ENCODE data around the gene ARMC12. TPM values are rescaled to one million over a fixed set of nuclear protein-coding genes. Genes with fewer than 3 reads are reported as not detected.
A peak's percentile ranks its signal among the peaks of the same experiment; 100 is the strongest.
"Not testable (repeated sequence)": the region's sequence is repeated elsewhere in the genome, so short reads cannot be mapped to it uniquely, and the experiment has no call there.

Gene ARMC12, protein sequence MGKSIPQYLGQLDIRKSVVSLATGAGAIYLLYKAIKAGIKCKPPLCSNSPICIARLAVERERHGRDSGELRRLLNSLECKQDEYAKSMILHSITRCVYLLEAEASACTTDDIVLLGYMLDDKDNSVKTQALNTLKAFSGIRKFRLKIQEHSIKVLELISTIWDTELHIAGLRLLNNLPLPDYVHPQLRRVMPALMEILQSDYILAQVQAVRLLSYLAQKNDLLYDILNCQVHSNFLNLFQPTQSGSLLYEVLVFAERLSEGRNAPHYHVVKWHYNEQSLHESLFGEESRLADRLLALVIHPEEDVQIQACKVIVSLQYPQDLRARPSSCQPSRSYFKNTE
- total RNA-seq: not detected
- long read RNA-seq, partial matches to known transcripts: 2 of 3 reads
- long read RNA-seq, other reads (novel, unspliced or antisense): 1 of 3 reads

DNA sequence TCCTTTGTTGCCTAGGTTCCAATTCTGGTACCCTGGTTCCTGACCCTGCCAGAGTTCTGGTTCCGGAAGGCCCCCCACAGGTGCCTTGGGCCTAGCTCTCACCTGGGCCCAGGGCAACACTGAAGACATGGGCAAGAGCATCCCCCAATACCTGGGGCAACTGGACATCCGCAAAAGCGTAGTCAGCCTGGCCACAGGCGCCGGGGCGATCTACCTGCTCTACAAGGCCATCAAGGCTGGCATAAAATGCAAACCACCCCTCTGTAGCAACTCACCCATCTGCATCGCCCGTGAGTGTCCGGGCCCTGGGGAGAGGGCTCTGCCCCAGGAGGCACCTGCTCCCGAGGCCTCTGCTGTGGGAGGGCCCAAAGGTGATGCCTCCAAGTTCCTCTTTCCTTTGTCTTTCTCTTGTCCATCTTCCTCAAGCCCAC, at the start of gene ARMC12:
ARMC12 (plus strand) TSS at position 51 of the 431 bp plus-strand sequence; CDS start at position 128, 77 bp downstream.
- H3K4me1 ChIP-seq: peaks cover 35% of the 10 kb centered on the region
- H3K4me3 ChIP-seq: no peak within 1 kb of the TSS
- no peak for DNase-seq
- no peaks in the 10 kb centered on the region for H3K9me3 ChIP-seq
- ATAC-seq: no peak
- no peaks in the 10 kb centered on the region for H3K27me3 ChIP-seq (ENCODE audit: low read depth)
- H3K36me3 ChIP-seq: no peaks in the 10 kb centered on the region
- intact Hi-C loops (cut with DNase I): loop anchor here (5.0 kb wide), 1 partner anchor 155 kb away; no protein-coding TSS in a partner anchor
- TF ChIP-seq CTCF (IDR thresholded peaks at IDR 0.05): no peak
- H3K27ac ChIP-seq: no peak within 1 kb of the TSS

DNA sequence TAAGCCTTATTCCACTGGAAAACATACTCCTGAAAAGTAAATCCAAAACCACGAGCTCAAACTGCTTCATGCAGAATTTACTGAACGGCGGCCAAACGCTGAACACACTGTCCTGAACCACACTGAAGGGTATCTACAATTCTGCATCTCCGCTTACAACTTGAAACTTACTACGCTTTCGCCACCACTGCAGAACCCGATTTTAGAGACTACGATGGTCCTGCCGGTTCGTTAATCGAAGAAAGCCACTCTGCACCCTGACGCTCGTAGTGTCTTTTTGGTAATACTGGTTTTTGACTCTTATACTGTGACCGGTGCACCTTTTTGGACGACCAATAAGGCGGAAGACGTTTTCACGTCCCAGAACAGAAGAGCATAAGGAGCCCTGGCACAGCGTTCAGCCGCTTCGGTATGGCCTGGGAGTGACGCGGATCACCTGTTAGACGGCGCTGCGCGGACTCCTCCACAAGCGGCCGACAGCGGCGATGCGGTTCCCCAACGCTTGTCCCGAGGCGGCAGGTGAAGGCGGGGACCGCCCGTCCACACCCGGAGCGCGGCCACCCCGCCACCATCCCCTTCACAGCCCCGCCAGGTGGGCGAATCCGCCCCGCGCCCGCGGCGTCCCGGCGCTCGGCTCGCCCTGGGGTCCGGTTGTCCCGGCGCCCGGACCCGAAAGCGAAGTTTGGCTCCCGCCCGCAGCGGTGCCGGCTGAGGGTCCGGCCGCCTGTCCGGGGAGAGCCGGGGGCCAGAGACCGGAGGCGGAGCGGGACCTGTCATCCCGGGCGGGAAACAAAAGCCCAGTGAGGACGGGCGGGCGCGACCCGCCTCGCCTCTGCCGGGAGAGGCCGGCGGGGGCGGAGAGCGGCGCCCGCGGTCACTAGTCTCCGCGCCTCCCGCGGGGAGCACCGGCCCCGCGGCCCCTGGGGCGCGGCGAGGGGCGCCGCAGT, 48.9 kb upstream of the ARMC12 start:
- Histone ChIP-seq H3K27me3 (ENCODE audit: low read depth) (no peaks in the 10 kb centered on the region), H3K4me3 (peak overlapping the region; percentile 79), H3K9me3 (no peaks in the 10 kb centered on the region), H3K27ac (peak overlapping the region; percentile 91), H3K4me1 (peaks cover 32% of the 10 kb centered on the region), H3K36me3 (peaks cover 10% of the 10 kb centered on the region)
- ATAC-seq (peak; percentile 56 to 67), DNase-seq (peak; percentile 83)
- no peak for TF ChIP-seq CTCF (IDR thresholded peaks at IDR 0.05)
- intact Hi-C loops (cut with DNase I): no loop called here

DNA sequence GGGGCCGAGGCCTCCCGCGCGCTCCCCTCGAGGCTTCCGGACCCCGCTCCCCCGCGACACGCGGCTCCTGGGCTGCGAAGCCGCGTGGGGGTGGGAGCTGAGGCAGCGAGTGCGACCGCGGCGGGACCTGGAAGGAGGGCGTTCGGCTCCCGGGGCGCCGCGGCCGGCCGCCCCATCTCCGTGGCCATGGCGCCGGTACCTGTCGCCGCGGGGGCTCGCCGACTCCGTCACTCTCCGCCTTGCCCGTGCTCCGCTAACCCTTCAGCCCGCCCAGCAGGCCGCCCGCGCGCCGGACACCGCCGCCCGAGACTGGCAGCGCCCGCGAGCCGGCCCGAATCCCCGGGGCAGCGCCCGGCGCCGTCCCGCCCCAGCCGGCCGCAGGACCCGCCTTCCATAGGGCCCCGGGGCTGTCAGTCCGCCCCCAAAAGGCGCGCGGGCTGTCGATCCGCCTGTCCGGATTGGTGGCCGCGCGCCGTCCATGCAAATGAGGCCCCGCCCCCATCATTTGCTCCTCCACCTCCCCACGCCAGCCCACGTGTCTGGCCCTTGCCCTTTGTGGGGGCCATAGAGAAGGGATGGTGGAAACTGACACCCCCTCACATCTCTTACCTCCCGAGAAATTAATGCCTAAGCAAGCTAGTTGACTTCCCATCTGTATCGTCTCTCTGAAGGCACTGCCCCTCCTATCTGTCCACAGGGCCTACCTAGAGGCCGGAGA, 48.1 kb upstream of the ARMC12 start, which contains the start of gene FKBP5:
FKBP5 (minus strand) TSS at position 311 of the 718 bp plus-strand sequence. CDS start 46,091 bp downstream, outside the sequence.
- Histone ChIP-seq H3K9me3 (no peaks in the 10 kb centered on the region), H3K36me3 (peaks cover 4% of the 10 kb centered on the region), H3K4me3 (peak within 1 kb of the TSS; percentile 79), H3K27ac (peak within 1 kb of the TSS; percentile 91), H3K27me3 (ENCODE audit: low read depth) (no peaks in the 10 kb centered on the region), H3K4me1 (peaks cover 32% of the 10 kb centered on the region)
- ATAC-seq: peak; percentile 95 to 96
- peak; percentile 98 for DNase-seq
- intact Hi-C loops (cut with DNase I): no loop called here
- TF ChIP-seq CTCF (IDR thresholded peaks at IDR 0.05): no peak

DNA sequence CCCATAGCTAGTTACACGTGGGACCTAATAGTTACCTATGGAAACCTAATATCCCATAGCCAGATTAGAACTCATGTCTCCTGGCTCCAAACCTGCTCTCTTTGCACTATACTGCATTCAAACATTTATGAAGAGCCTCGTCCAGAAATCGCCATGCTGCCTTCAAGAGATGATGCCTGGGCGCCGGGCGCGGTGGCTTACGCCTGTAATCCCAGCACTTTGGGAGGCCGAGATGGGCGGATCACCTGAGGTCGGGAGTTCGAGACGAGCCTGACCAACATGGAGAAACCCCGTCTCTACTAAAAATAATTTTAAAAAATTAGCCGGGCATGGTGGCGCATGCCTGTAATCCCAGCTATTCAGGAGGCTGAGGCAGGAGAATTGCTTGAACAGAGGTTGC, 46.8 kb upstream of the ARMC12 start:
- H3K27ac ChIP-seq; DNase-seq; H3K27me3 ChIP-seq (ENCODE audit: low read depth); intact Hi-C loops (cut with DNase I); H3K9me3 ChIP-seq; H3K4me3 ChIP-seq; H3K36me3 ChIP-seq; ATAC-seq: not testable (repeated sequence)
- peaks cover 32% of the 10 kb centered on the region for H3K4me1 ChIP-seq

DNA sequence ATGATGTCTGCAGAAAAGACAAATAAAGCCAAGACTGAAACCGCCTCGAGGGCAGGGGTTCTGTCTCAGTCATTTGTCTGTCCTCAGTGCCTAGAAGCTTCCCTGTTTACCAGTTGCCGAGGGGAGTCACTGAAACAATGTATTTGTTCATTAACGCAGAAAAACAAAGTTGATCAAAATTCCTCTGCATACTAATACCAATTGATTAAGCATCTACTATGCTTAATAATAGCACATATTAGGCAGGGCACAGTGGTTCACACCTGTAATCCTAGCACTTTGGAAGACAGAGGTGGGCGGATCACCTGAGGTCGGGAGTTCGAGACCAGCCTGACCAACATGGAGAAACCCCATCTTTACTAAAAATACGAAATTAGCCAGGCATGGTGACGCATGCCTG, 46.3 kb upstream of the ARMC12 start:
- H3K4me1 ChIP-seq: peaks cover 31% of the 10 kb centered on the region
- H3K9me3 ChIP-seq: no peaks in the 10 kb centered on the region
- H3K27me3 ChIP-seq (ENCODE audit: low read depth): no peaks in the 10 kb centered on the region
- peak overlapping the region; percentile 75 for H3K27ac ChIP-seq
- ATAC-seq: no peak
- no peaks in the 10 kb centered on the region for H3K36me3 ChIP-seq
- DNase-seq: no peak
- TF ChIP-seq CTCF (IDR thresholded peaks at IDR 0.05): no peak
- no peak overlapping the region for H3K4me3 ChIP-seq
- intact Hi-C loops (cut with DNase I): no loop called here

All from lower lobe of right lung (tissue), 2 donors.